Uterus (tissue), 2 donors: ENCODE results near the gene TRIM65.

Source experiments
- CTCF ChIP-seq, 4 experiments: fragments of 200-600 bp in 2 of 4; fragments of 450-650 bp in 2 of 4; sonication (generic) in 2 of 4; IDR thresholded peaks; one replicate each; pipeline ENCODE4 v1.5.1; 2016 to 2019; ENCODE audit warnings: antibody characterized with exemption in 4 of 4, mild to moderate bottlenecking in 2 of 4, moderate library complexity in 1 of 4
- POLR2A ChIP-seq, 2 donors: fragments of 450-650 bp; IDR thresholded peaks; one replicate each; pipeline ENCODE4 v1.6.1; 2016; ENCODE audit warnings: antibody characterized with exemption in 2 of 2, mild to moderate bottlenecking in 1 of 2, moderate library complexity in 1 of 2

- TF ChIP-seq CTCF (IDR thresholded peaks at IDR 0.05) (no peak), POLR2A (IDR thresholded peaks at IDR 0.05) (no peak)
Measured at GRCh38 chr17:75931062-75931461, 34.3 kb upstream of the TRIM65 start.
